ENCODE results near the gene KCTD11.
"Not testable (repeated sequence)": the region's sequence is repeated elsewhere in the genome, so short reads cannot be mapped to it uniquely, and the experiment has no call there.

The KCTD11 gene

GRCh38 chr17:7322520-7323194 lies 29.3 kb upstream of the KCTD11 start:
- no peak for DNase-seq

GRCh38 chr17:7323731-7324437 lies 28.1 kb upstream of the KCTD11 start:
- DNase-seq, result no peak

GRCh38 chr17:7324438-7324779 lies 27.6 kb upstream of the KCTD11 start:
- DNase-seq, result no peak

GRCh38 chr17:7325031-7325528 lies 26.9 kb upstream of the KCTD11 start:
- DNase-seq, result no peak

GRCh38 chr17:7326186-7326585 lies 25.8 kb upstream of the KCTD11 start:
- DNase-seq, result no peak

- no peak for DNase-seq
These were observed 24.9 kb upstream of the KCTD11 start for GRCh38 chr17:7327056-7327455.

GRCh38 chr17:7327501-7327900 lies 24.5 kb upstream of the KCTD11 start:
- DNase-seq, result no peak

GRCh38 chr17:7328009-7328408 lies 24.0 kb upstream of the KCTD11 start:
- no peak for DNase-seq

GRCh38 chr17:7328840-7329373 lies 23.1 kb upstream of the KCTD11 start, which contains the start of gene NEURL4:
NEURL4 (minus strand) TSS chr17:7329335; CDS start chr17:7329312, 23 bp downstream.
- DNase-seq, result no peak

- peak; percentile 100 for DNase-seq
These were observed 22.5 kb upstream of the KCTD11 start for GRCh38 chr17:7329374-7329996.

- peak; percentile 18 for DNase-seq
These were observed 21.8 kb upstream of the KCTD11 start for GRCh38 chr17:7329997-7330637.

GRCh38 chr17:7330638-7331015 lies 21.3 kb upstream of the KCTD11 start:
- DNase-seq, result no peak

GRCh38 chr17:7332111-7332510 lies 19.9 kb upstream of the KCTD11 start:
- DNase-seq, result no peak

GRCh38 chr17:7332600-7333069 lies 19.3 kb upstream of the KCTD11 start:
- not testable (repeated sequence) for DNase-seq

- DNase-seq, result no peak
These were observed 16.9 kb upstream of the KCTD11 start for GRCh38 chr17:7334938-7335538.

GRCh38 chr17:7335765-7336164 lies 16.2 kb upstream of the KCTD11 start:
- not testable (repeated sequence) for DNase-seq

- DNase-seq, result no peak
These were observed 15.5 kb upstream of the KCTD11 start, which contains the start of gene ACAP1 for GRCh38 chr17:7336240-7337175. ACAP1 (plus strand) TSS chr17:7336529; CDS start chr17:7336735, 206 bp downstream.

GRCh38 chr17:7337600-7337999 lies 14.4 kb upstream of the KCTD11 start:
- DNase-seq, result not testable (repeated sequence)

GRCh38 chr17:7340179-7340578 lies 11.8 kb upstream of the KCTD11 start:
- no peak for DNase-seq

GRCh38 chr17:7341842-7342241 lies 10.1 kb upstream of the KCTD11 start:
- DNase-seq, result no peak

GRCh38 chr17:7343250-7343649 lies 8.7 kb upstream of the KCTD11 start:
- no peak for DNase-seq
